Astrocyte of the hippocampus (primary cell): ENCODE measurements around the gene INSIG2.
"Not testable (repeated sequence)": the region's sequence is repeated elsewhere in the genome, so short reads cannot be mapped to it uniquely, and the experiment has no call there.

Source experiments
- DNase-seq: peaks from one replicate; pipeline ENCODE4 v3.0.0; 2011; ENCODE audit warnings: low read depth, low spot score

Gene INSIG2

DNA sequence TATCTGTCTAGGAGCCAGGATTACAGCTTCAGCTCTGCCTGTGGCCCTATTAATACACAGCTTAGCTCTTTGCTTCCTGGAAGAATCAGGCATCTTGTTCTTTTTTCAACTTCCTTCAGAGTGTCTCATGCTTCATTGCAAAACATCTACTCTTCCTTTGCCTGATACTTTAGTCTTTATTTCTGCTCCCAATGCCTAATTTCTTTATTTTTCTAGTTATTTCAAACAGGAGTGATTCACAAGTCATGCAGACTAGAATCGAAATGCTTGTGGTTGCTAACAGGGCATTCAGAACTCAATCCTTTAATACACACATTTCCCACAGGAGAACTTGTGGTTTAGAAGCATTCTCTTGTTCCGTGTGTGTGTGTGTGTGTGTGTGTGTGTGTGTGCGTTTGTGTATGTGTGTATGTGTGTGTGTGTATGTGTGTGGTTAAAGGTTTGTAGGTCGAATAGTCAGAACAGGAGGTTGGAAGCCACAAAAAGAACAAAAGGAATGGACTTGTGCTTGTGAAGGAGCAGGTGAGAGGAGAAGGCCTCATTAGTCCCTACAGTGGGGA lies 28.3 kb upstream of the INSIG2 start:
- DNase-seq, result peak; percentile 92

DNA sequence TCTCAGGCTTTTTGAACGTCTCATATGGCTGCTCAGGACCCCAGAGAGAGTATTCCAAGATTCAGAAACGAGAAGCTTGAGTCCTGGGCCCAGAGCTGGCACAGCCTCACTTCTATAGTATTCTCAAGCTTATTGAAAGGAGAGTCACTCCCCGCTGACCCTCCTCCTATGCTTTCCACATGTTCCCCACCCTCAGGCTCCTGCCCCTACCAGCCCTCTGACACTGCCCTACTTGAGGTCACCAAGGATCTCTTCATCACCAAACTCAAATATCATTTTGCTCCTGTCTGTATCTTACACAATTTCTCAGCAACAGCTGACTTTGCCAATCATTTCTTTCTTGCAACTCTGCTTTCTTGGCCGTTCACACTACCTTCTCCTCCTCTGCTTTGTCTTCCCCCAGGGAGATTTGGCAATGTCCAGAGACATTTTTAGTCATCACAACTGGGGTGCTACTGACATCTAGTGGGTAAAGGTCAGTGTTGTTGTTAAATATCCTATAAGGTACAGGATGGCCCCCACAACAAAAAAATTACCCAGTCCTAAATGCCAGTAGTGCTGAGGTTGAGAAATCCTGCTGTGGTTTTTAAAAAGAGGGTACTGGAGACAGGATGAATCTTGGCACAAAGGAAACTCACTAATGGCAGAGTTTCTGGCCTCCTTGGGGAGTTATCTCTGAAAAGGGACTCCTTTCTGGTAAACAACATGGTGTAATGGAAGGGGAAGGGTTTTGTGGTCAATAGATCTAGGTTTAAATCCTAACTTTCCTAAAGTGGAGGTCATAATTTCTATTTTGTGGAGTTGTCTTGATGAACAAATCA lies 26.9 kb upstream of the INSIG2 start:
- peak; percentile 73 for DNase-seq

DNA sequence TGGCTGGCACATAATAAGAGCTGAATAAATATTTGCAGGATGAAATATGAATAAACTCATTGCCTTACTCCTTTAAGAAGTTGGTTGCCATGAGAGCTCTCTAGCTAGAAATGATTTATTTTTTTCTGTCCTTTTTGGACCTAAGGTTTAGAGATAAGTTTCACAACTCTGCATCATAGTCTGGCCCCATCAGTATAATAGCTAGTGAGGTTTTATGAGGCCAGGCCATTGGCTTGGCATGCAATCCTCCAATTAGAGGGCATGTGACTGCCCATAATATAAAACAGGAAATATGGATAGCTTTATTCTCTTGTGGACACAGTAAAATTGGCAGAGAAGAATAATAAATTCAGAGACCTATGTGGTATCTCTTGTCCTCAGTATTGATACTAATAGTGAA lies 26.2 kb upstream of the INSIG2 start:
- no peak for DNase-seq

DNA sequence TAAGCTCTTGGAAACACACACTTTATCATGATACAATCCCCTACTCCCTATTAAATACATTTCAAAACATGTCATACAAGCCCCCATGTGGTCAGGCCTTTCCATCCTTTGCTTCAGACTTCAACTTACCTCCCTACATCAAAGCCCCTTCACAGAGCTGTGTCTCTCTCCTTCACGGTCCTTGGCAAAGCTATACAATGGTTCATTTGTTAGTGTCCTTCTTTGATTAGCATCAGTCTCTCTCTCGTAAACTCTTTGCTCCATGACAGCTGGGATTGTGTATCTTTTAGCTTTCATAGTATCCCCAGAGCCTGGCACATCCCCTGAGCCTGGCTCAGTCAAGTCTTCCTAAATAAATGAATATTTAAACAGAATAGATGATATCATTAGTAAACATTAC lies 25.6 kb upstream of the INSIG2 start:
- no peak for DNase-seq

DNA sequence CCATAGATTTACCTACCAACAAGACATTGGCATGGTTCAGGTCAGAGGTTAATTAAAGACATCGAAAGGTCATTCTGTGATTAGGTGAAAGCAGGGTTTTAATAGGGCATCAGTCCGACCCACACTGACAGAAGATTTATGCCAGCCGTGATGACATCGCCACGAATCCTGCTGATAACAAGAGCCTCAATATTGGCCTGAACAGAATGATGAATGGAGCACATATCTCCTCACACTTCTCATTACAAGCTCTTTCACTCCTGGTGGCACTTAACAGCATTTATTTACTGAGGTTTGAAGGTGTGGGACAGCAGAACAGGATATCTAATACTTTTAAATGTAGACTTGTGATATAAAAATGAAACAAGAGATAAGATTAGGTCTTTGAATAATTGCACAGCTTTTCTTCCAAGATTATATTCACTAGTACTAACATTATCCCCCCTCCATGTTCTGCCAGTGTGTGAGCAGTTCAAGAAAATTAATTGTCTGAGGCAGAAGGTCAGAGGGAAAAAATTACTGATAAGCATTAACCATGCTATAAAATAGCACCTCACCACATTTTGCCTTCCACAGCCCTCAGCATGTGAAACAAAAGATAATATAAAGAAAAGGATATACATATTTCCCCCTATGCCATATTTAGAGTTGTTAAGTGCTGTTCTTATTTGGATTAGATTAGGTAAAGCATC lies 23.1 kb upstream of the INSIG2 start:
- no peak for DNase-seq

DNA sequence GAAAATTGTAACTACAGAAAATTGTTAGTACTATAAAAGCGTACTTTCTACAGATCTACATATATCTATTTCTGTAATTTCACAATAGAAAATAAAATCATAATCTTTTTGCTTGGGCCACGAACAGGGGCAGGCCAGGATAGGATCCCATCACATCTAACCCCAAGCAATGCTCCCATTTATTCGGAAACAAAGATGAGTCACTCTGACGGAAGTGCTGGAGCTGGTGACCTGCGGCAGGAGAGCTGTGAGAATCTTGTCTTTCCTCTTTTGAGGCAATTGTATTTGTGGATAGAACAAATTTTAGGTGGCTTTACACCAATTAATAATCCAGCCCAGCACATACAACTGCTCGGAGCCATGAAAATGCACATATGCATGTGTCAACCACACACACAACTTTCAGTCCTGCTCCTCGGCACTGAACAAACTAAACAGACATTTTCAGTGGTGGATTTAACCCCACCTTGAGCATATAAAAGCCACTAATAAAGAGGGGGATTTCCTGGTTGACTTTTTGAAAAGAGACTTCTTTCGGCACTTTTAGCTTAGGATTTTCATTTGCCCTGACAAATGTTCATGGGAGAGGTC lies 22.3 kb upstream of the INSIG2 start:
- DNase-seq, result no peak

DNA sequence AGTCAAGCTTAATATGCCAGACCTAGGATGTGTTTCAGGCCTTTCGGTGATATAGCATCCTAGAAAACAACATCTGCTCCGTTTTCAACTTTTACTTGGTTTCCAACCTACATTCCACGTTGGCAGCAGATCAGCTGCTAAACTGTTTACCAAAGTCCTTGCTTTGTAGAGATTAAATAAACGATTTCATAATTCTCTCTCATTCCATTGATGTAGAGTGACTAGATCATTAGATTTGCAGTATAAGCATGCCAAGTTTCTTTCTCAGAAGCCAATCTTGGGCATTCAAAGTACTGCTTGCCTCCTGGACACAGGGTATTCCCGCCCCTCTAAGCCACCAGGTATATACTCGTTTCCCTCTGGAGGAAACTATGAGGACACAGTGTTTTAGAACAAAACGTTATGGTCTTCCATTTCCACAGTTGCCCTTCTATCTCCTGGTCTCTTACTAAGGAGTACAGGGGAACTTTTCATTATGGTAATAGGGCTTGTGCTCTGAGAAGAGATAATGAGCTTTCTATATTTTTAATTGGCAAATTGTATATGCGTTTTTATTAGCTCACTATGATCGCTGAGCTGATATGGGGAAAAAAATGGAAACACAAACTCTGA lies 10.5 kb upstream of the INSIG2 start:
- no peak for DNase-seq

DNA sequence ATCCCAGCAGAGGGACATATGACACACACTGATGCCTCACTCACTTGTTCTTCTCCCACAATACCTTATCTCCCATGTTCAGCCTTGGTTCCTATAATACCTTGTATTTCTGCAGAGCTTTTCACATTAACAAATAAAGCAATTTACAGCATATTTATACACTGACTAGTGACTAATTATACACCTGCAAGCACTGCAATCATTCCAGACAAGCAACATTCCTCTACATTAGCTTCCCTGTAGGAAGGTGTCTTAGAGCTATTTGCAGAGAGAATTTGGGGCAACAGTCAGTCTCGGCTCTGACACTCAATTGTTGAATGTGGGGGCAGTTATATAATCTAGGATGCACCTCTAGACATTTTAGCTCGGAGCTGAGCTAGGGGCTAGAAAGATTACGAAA lies 9.5 kb upstream of the INSIG2 start:
- DNase-seq, result no peak

DNA sequence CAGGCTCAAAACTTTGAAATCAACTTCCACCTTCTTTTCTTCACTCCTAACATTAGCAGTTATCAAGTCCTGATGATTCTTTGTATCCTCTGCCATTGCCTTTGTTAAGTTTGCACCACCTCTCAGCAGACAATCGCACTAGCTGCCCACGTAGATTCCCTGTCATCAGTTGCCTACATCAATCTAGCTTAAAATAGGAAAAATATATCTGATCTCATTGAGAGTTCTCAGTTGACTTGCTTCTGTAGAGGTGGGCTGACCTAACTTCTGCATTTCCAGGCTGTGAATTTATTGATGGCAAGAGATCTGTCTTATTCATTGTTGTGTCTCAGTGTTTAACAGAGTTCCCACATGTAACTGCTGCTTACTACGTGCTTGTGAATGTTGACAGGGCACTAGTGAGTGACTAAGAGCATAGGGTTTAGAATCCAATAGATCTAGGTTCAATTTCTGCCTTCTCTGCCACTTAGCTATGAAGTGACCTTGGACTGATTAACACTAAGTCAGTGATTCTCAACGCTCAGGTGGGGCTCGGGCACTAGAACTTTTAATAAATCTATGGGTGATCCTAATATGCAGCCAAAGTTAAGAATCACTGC lies 3.7 kb upstream of the INSIG2 start:
- DNase-seq, result no peak

DNA sequence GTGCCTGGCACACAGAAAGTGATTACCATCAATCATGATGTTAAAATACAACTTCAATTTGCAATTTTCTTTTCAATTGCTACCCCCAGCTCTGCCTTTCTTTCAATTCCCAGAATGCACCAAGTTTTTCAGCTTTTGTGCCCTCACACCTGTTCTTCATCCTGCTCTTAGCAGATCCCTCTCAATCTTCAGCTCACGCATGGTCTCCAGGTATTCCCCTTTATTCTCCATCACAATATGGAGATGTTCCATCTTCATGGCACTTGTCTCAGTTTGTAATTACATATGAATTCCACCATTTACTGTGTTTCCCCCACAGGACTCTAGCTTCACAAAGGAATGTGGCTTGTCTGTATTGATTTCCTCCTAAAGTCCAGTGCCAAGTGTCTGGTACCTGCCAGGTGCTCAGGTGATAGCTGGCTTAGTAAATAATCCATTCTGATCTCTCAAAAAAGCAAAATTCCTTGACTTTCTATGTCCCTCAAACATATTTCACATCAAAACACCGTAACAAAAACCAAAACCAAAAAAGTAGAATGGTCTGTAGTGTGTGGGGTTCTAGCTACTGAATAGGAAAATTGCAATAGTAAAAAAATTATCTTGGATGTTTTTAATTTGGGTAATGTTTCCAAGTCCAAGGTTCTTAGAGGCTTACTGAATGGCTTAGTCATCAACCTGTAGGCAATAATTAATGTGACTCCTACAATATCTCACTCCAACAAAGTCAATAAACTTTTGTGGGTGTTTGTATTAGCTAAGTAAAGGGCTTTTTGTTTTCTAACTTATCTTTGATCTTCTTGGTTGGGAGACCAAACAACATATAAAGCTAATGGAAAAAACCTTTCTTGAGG lies 2.9 kb upstream of the INSIG2 start:
- DNase-seq, result no peak

DNA sequence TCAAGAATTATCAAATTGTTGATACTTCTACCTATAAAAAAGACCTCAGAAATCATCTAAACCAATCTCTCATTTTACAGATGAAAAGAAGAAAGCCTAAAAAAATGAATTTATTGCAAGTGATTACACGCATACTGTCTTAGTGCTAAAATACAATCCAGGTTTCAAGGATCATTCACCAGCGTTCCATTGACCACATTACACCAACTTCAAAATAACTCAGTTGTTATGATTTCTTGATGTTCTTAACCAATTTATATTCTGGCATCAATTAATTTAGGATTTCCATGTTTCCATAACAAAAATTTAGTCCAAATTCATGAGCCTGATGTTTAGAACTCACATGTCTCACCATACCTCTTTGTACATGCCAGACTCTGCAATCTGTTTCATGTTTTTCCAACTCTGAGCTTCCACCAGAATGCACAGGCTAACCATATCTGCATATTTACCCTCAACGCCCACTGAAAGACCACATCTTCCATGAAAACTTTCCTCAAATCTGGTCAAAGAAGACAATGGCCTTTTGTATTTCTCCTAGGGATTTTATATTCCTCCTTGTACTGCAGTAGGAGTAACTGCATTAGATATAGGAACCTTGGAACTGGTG lies 2.1 kb upstream of the INSIG2 start:
- no peak for DNase-seq

DNA sequence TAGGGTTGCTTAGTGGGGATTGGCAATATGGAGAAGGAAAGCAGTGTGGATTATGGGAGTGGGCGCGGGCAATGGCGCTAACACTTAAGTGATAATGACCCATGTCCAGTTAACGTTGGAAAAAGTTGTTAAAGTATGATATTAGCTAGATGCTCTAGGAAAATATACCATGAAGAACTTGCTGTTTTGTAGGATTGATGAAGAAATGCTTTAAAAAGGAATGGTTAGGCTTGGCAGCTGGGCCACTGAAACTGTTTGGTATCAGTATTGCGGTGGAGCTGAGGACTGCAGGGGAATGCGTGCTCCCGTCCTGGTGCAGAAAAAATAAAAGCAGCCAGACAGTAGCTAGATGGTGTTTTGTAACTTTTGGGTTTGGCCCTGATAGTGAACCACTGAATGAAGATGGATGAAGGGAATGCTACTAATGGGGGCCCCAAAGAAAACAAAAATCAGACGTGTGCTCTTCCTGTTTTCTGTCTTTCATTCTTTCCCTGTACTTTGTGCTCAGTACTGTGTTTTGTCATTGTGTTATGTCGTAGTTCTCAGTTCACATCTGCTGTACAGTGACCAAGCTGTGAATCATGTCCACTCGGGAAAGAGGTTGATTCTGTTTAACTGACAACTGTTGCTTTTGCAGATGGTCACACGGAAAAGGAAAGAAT lies 999 bp downstream of the INSIG2 start:
- DNase-seq, result peak; percentile 62

DNA sequence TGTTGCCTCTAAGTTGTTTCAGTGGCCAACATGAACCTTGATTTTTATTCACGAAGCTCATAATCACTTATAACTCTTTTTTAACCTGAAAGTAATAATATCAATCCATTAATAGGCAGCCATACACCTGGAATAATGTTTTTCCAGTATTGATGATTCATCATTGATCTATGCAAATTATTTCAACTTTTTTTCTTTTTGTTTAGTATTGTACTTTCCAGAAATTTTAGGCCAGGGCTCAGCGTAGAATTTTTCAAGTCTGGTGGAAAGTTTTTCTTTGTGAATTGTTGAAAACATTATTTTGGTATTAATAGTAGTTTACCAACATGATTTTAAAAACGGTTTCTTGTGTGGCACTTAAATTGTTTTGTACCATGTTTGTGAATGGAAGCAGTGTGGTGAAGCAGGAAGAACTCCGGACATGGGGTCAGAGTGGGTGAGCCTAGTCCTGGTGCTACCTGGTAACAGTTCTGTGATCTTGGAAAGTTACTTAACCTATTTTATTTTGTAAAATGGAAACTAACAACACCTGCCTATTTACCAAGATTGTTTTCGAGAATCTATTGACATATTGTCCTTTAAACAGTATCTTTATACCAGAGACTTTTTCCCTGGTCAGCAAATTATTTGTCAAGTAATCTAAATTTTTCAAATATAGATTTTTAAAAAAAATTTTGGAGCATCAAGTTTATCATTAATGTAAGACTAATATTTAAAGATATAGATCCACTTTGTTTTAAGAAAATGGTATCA lies 2.3 kb downstream of the INSIG2 start:
- DNase-seq, result no peak

DNA sequence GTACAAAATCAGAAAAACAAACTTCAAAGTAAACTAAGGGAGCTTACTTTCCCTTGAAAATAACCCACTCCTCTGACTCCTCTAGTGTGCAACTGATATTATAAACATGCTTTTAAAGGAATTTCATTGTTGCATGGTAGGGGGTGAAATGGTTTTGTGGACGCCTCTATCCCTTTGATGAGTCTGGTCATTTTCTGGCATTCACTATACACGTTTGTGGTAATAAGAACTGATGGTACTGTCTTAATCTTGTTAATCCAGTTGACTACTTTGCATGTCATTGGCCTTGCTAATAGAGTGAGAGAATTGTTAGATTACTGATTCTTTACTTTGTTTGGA lies 2.8 kb downstream of the INSIG2 start:
- DNase-seq, result peak; percentile 41

DNA sequence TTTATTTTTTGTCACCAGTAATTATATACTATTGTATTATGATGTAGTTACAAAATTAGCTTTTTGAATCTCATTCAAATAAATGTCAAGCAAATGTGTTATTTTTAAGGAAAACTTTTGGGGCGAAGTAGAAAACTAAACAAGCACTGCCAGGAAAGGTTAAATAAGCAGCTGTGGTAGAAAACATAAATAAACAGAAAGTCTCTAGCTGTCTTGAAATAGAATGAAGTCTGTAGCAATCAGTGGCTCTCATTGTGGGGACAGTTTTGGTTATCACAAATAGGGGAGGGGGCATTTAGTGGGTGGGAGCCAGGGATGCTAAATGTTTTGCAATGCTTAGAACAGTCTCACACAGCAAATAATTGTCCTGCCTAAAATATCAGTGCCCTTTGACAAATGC lies 3.4 kb downstream of the INSIG2 start:
- peak; percentile 8 for DNase-seq

DNA sequence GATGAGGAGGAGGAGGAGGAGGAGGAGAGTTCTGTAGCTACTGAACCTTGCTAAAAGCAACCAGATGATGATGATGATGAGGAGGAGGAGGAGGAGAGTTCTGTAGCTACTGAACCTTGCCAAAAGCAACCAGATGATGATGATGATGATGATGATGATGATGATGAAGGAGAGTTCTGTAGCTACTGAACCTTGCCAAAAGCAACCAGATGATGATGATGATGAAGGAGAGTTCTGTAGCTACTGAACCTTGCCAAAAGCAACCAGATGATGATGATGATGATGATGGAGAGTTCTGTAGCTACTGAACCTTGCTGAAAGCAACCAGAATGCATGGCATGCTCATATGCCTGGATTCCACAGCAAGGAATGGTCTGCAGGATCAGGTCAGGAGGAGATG lies 5.8 kb downstream of the INSIG2 start:
- DNase-seq, result not testable (repeated sequence)

DNA sequence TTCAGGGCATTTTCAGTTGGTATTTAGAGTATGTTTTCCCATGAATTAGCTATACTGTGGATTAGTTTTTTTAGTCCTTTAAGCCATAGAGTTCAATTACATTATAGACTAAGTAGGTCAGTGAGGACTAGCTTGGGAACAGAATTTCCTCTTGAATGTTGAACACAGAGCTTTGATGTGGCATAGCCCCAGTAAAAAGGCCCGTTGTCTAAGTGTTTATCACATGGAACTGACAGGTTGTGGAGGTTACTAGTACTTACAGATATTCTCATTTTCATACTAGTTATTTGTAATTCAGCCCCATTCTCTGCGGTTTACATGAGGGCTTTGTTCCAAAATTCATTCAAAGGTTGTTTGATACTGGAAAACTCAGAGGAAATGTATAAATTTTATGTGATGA lies 6.2 kb downstream of the INSIG2 start:
- no peak for DNase-seq

DNA sequence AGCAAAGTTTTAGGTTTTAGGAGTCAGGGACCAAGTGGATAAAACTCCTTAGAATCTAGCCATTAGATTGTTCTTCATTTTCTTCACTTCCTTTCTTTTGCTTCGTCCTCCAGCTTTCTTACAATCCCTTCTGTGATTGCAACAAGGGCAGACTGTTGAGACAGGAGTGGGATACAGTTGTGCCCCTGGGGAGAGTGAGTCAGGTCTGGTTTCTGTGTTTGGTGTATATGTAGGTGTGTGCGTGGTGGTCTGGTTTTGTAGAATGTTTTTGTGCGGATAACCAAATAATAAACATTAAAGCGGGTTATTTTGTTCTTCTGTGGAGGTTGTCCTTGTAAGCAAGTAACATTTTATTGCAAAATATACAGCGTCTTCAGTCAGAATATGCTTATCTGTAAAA lies 7.3 kb downstream of the INSIG2 start:
- DNase-seq, result no peak

DNA sequence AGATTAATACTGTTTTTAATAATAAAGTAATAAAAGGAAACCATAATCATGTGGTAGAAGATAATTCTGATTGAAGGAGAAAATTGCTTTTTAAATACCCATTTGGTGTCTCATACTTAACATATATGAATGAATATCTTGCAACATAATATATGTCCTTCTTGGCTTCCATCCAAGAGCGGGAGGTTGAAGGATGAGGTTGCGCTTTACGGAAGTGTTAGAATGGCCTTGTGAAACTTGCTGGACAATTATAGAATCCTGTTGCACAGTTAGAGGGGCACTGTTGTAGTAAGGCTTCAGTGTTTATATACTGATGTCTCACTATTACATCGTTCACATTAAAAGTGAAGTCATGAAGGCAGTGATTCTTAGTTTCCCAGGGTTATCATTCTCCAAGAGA lies 9.4 kb downstream of the INSIG2 start:
- DNase-seq, result no peak
